Fibroblast of skin of left quadriceps (primary cell): ENCODE results near the gene CNPY1.
"Not testable (repeated sequence)": the region's sequence is repeated elsewhere in the genome, so short reads cannot be mapped to it uniquely, and the experiment has no call there.

Experiments used
- DNase-seq, 2 experiments: peaks; one replicate each; pipeline ENCODE4 v3.0.0-alpha.2; 2013; ENCODE audit warnings: low read depth in 2 of 2

Gene CNPY1

GRCh38 chr7:155533120-155533826 is 13.1 kb downstream of the CNPY1 start:
- no peak for DNase-seq

GRCh38 chr7:155532792-155533119 is 13.6 kb downstream of the CNPY1 start:
- DNase-seq: no peak

- no peak for DNase-seq
These were observed 14.7 kb downstream of the CNPY1 start for GRCh38 chr7:155531681-155532080.

GRCh38 chr7:155530601-155531000 is 15.8 kb downstream of the CNPY1 start:
- no peak for DNase-seq

- no peak for DNase-seq
These were observed 16.5 kb downstream of the CNPY1 start for GRCh38 chr7:155529845-155530244.

GRCh38 chr7:155529346-155529745 is 17.0 kb downstream of the CNPY1 start:
- no peak for DNase-seq

- no peak for DNase-seq
These were observed 18.7 kb downstream of the CNPY1 start for GRCh38 chr7:155527664-155528063.

- DNase-seq: no peak
These were observed 20.1 kb downstream of the CNPY1 start for GRCh38 chr7:155526225-155526624.

GRCh38 chr7:155524018-155524556 is 22.3 kb downstream of the CNPY1 start:
- no peak for DNase-seq

GRCh38 chr7:155523168-155523675 is 23.1 kb downstream of the CNPY1 start:
- no peak for DNase-seq

- no peak for DNase-seq
These were observed 24.5 kb downstream of the CNPY1 start for GRCh38 chr7:155521743-155522398.

- no peak for DNase-seq
These were observed 25.2 kb downstream of the CNPY1 start for GRCh38 chr7:155521007-155521742.

- no peak for DNase-seq
These were observed 26.2 kb downstream of the CNPY1 start for GRCh38 chr7:155520114-155520513.

- not testable (repeated sequence) for DNase-seq
These were observed 27.0 kb downstream of the CNPY1 start for GRCh38 chr7:155519358-155519757.

GRCh38 chr7:155518633-155519032 is 27.7 kb downstream of the CNPY1 start:
- DNase-seq: no peak

GRCh38 chr7:155517969-155518368 is 28.4 kb downstream of the CNPY1 start:
- DNase-seq: no peak

- DNase-seq: no peak
These were observed 28.9 kb downstream of the CNPY1 start for GRCh38 chr7:155517452-155517851.

- no peak for DNase-seq
These were observed 29.9 kb downstream of the CNPY1 start for GRCh38 chr7:155516466-155516865.

GRCh38 chr7:155515318-155515717 is 31.0 kb downstream of the CNPY1 start:
- no peak for DNase-seq

GRCh38 chr7:155514296-155514695 is 32.1 kb downstream of the CNPY1 start:
- no peak for DNase-seq

GRCh38 chr7:155513543-155514285 is 32.6 kb downstream of the CNPY1 start:
- DNase-seq: no peak
